Stimulated activated CD4-positive, alpha-beta T cell treated with anti-CD3 and anti-CD28 coated beads, Interleukin-1b, Interleukin-23, amount 100 ng/mL, for 48 hours (primary cell): ENCODE results near the gene NPLOC4.
"Not testable (repeated sequence)": the region's sequence is repeated elsewhere in the genome, so short reads cannot be mapped to it uniquely, and the experiment has no call there.

Source experiments
- DNase-seq: peaks from one replicate; pipeline ENCODE4 v3.0.0-alpha.2; 2020

NPLOC4 gene

DNA sequence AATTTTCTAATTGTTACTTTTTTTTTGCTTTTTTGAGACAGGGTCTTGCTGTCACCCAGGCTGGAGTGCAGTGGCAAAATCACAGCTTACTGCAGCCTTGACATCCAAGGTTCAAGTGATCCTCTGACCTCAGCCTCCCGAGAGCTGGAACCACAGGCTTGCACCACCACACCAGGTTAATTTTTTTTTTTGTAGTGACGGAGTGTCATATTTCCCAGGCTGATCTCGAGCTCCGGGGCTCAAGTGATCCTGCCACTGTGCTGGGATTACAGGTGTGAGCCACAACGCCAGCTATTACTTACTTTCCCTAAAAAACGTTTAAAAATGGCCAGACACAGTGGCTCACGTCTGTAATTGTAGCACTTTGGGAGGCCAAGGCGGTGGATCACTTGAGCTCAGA, 6.6 kb downstream of the NPLOC4 start:
- DNase-seq = no peak

DNA sequence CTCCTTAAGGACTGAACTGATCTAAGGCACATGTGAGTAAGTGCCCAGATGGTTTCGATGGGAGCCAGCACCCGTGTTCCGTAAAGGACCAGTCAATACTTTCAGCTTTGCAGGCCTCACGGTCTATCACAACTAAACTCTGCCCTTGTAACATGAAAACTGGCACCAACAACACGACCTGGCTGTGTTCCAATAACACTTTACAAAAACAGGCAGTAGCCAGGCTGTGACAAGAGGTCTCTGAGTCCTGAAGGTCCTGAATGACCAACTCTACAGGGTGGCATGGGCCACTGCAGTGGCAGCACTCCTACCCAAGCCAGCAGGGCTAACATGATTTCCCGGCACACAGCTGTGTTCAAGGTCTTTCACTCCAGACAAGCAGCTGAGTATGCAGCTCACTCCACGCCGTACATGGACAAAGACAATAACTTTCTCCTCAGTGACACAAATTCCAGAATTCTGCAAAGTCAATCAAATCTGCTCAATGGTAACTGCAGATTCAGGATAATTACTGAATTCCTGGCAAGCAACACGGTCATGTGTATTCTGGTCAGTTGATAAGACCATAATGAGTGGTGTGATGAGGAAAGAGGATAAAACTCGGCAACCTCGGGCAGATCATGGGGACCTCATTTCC, 15.3 kb downstream of the NPLOC4 start:
- no peak for DNase-seq

GRCh38 chr17:81618307-81618706, 18.6 kb downstream of the NPLOC4 start:
- DNase-seq = not testable (repeated sequence)

- DNase-seq = no peak
These were observed 20.0 kb downstream of the NPLOC4 start for GRCh38 chr17:81616877-81617276.

DNA sequence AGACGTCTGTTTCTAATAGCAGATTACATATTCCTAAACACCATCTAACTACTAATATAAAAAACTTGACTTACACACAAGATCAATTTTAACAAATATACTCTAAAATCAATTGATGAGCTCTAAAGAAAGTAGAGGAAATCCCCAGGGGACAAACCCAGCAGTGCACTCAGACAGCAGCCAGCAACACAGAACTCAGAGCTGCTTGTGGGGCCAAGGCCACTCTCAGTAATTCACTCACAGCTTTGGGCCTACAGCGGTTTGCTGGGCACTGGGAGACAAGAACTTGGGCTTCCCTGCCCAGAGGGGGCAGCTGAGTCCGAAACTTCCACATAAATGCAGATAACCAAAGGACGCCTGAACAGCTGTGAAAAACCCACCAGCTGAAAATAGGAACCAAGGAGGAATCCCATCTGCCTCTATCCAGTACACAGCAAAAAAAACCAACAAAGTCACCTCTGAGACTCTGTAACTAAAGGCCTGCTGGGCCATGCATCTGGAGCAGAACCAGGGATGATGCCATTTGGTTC, 21.4 kb downstream of the NPLOC4 start:
- DNase-seq = no peak

DNA sequence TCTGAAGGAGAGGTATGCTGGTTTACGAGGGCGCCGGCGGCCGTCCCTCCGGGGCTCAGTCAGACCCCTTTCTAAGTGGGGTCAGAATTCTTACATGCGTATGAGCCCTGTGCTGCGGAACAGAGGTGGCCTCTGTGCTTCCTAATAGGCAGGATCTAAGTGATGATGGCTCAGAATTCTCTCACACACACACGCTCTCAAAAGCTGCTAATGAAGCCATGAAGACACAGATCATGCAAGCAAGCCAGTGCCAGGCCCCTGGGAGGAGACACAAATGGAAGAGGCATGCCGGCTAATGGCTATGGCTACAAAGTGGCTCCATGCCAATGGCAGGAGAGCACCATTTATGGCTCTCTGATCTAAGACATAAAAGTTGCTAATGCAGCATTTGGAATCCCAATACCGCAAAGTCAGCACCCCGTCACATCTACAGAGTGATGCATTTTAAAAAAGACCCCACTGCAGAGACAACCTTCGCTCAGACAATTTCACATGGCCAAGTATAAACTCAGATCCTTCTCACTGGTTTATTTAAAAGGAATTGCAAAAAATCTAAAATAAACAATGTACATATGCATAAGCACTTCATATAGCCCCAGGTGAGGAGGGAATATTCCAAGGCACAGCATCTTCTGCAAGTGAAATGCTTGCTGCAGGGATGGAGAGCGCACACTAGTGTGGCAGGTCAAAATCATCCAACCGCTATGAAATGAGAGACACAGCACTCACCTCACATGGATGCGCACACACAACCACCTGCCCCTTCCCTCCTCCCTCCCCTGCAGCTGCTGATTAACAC, 24.5 kb downstream of the NPLOC4 start:
- no peak for DNase-seq

DNA sequence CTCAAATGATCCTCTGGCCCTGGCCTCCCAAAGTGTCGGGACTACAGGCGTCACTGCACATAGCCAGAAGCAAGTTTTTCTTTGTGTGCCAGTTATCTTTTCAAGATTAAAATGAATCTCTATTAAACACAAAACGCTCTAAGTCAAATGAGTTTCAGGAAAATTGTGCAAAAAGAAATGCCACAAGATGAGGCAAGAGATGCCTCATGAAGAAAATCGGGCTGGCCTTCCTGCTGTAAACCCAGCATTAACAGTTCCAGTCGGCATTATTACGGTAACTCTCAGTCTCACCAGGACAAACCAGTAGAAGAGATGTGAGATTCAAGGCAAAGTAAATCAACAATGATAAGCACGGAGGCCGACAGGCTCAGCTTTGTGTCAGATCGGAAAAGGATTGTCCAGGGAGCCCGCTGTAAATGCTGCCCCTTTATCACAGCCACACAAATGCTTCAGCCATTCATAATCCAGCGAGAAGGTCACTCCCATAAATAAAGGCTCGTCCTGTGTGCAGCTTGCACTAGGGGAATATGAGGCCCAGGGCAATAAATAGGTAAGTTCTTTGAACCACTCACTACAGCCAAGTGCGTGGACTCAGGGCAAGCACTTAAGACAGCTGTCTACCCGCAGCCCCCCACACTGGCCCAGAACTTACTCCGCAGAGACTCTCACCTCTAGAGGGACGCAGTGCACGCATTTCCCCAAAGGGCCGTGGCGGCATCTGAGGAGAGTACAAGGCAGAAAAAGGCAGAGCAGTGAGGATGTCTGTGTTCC, 27.2 kb downstream of the NPLOC4 start:
- no peak for DNase-seq

DNA sequence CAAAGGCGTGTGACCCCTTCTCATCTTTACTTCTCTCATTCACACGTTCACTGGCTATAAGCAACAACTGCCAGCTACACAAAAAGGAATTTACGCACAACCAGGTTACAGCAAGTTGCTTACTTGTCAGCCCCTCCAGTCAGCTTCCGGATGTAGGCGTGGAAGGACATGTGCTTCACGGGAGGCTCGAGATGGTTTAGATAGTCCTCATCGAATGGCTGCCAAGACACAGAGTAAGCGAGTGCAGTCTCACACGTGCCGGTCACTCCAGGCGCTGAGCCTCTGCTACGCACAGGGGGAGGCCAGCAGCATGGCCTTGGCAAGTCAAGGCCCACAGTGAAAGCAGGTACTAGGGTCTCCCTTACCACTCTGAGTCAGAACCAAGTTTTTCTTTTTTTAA, 28.3 kb downstream of the NPLOC4 start:
- DNase-seq = no peak

DNA sequence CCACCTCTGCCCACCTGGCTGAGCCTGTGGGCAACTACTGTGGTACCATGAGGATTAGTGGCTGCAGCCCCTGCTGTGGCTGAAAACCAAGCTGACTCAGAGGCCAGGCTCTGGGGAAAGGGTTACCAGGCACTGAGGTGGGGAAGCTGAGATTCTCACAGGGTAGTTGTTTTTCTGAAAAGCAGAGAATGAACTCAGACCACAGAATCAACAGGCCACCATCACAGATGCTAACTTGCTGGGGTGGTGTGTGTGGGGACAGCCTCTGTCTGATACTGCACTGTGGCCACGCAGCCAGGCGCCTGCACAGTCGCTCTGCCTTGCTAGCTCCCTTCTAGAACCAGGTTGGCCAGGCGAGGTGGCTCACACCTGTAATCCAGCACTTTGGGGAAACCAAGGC, 28.8 kb downstream of the NPLOC4 start:
- peak; percentile 4 for DNase-seq

- no peak for DNase-seq
These were observed 29.5 kb downstream of the NPLOC4 start for GRCh38 chr17:81607431-81607830.

- no peak for DNase-seq
These were observed 32.9 kb downstream of the NPLOC4 start for GRCh38 chr17:81603846-81604610.

- DNase-seq = peak; percentile 20
These were observed 35.3 kb downstream of the NPLOC4 start for GRCh38 chr17:81601525-81602120.

- no peak for DNase-seq
These were observed 37.0 kb downstream of the NPLOC4 start for GRCh38 chr17:81599719-81600486.

DNA sequence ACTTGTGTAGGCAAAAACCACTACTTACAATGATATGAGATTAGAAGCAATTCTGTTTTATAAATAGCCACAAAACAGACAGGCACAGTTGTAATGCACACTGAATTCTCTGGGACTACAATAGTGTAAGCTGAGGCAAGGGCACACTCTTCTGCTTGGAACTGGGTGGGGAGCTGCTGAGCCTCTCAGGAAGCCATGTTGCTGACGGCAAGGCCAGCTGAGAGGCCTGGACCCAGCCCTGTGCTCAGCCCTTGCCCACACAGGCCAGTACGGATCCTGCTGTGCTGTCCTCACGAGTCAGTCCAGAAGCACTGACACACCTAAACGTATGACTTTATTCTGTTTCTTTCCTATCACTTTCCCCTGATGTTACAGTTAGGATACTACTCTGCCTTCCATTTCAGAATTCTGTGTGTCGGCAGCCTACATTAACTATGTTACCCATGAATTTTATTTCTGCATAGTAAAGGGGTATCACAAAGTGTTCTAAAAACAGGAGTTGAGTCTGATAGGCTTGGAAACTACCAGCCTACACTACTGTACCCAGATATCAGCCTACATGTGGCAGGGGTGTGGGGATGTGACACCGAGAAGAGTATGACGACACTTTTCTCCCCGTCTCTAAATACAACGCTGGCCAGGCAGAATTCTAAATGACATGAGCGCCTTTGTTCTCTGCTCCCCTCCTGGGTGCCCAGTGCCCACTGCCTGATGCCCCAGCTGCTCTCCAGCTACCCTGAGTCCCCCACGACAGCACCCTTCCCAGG, 43.6 kb downstream of the NPLOC4 start:
- no peak for DNase-seq

DNA sequence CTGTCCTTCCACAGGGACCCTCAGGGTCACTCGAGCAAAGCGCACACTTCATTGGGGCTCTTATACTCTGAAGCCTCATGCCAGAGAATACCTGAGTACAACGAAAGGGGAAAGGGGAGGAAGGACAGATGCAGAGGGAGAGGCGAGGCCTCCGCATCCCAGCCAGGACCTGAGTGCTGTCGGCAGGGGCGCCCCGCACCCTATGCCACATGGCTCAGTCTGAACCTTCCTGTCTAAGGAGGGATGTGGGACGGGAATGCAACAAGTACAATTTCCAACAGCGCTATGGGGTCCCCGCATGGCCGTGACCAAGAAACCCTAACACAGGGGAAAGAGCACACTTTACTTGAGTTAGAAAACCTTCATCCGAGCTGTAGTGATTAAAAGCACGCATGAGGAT, 44.9 kb downstream of the NPLOC4 start:
- DNase-seq = no peak

- DNase-seq = no peak
These were observed 46.8 kb downstream of the NPLOC4 start for GRCh38 chr17:81590121-81590520.

GRCh38 chr17:81589612-81590011, 47.3 kb downstream of the NPLOC4 start:
- DNase-seq = no peak

DNA sequence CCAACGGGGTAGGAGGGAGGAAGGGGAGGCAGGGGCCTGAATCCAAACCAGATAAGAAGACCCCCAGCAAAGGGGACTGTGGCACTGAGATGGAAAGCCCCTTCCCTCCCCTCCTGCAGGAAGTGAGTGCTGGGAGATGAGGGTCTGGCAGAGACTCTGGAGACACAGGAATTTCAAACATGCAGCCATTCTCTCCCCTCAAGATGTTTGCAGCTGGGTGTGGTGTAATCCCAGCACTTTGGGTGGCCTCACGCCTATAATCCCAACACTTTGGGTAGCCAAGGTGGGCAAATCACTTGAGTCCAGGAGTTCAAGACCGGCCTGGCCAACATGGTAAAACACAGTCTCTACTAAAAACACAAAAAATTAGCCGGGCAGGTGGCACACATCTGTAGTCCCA, 50.8 kb downstream of the NPLOC4 start:
- DNase-seq = no peak

- not testable (repeated sequence) for DNase-seq
These were observed 52.1 kb downstream of the NPLOC4 start for GRCh38 chr17:81584771-81585170.

DNA sequence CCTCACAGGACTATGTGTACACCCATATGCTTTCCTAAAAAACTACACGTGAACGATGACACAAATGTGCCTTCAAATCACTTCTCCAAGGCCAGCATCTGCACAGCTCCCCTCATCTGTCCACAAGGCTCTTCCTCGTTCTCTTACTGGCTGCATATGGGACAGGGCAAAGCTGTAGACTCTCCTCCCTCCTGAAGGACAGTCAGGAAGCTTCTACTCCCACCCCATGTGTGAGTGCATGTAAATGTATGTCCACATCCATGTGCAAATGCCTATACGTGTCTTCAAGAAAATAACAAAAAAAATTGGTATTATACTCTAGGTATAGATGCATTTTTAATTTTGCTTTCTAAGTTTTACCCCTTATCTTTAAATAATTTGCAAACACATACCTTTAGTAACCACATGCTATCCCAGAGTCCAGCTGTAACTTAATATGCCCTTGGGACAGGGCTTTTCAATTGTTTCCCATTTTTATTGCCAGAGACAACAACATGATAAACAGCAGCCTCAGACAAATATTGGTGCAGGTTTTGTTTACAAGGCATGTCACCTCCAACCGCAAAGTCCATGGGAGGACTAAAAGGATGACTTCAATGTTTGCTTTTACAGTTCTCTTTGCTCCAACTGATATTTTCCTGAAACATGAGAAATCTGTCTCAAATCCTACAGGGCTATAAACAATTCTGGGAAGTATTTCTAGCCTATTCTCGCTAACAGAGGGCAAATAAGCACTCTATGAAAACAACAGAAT, 53.1 kb downstream of the NPLOC4 start:
- no peak for DNase-seq
